PFSK-1 (cell line): ENCODE results near the gene INF2.

Source experiments
- FOXP2 ChIP-seq: optimal IDR thresholded peaks from 2 replicates; pipeline ENCODE3; 2011; ENCODE audit warnings: borderline replicate concordance, control low read depth, inconsistent platforms; ENCODE audit not compliant: insufficient read depth; ENCODE audit errors: extremely low read length, extremely low read depth
- POLR2AphosphoS5 ChIP-seq: IDR thresholded peaks from 2 replicates; pipeline ENCODE4 v1.6.1; 2012; ENCODE audit warnings: low read depth, mild to moderate bottlenecking, control low read depth, low read length, moderate library complexity
- REST ChIP-seq, 2 experiments: IDR thresholded peaks; 2 replicates each; pipeline versions ENCODE4 v1.6.1 to v1.8.0; 2011 to 2012; ENCODE audit warnings: low read depth in 2 of 2, low read length in 2 of 2, control low read depth in 1 of 2, inconsistent platforms in 1 of 2, mild to moderate bottlenecking in 1 of 2, moderate library complexity in 1 of 2; ENCODE audit not compliant: insufficient read depth in 1 of 2
- SIN3A ChIP-seq: IDR thresholded peaks from 2 replicates; pipeline ENCODE4 v1.6.1; 2012; ENCODE audit warnings: mild to moderate bottlenecking, low read length, moderate library complexity, borderline replicate concordance; ENCODE audit not compliant: insufficient read depth
- TAF1 ChIP-seq: IDR thresholded peaks from 2 replicates; pipeline ENCODE4 v1.6.1; 2012; ENCODE audit warnings: low read length, control low read depth, borderline replicate concordance; ENCODE audit not compliant: insufficient read depth

INF2 gene

GRCh38 chr14:104665657-104666522 lies 23.5 kb upstream of the INF2 start:
- TF ChIP-seq TAF1 (no peak), REST (IDR thresholded peaks at IDR 0.05; ENCODE audit: insufficient read depth in 1 of 2, low read depth in 2 of 2, low read length in 2 of 2) (no peak), SIN3A (no peak), FOXP2 (no peak), POLR2AphosphoS5 (no peak)

GRCh38 chr14:104666981-104667380 lies 22.4 kb upstream of the INF2 start:
- TF ChIP-seq POLR2AphosphoS5 (no peak), REST (IDR thresholded peaks at IDR 0.05; ENCODE audit: insufficient read depth in 1 of 2, low read depth in 2 of 2, low read length in 2 of 2) (no peak), TAF1 (no peak), SIN3A (no peak), FOXP2 (no peak)

- TF ChIP-seq FOXP2 (no peak), REST (IDR thresholded peaks at IDR 0.05; ENCODE audit: insufficient read depth in 1 of 2, low read depth in 2 of 2, low read length in 2 of 2) (no peak), SIN3A (no peak), TAF1 (no peak)
These were observed 19.7 kb upstream of the INF2 start for GRCh38 chr14:104669697-104670096.

- TF ChIP-seq FOXP2 (no peak), SIN3A (no peak), TAF1 (no peak), REST (IDR thresholded peaks at IDR 0.05; ENCODE audit: insufficient read depth in 1 of 2, low read depth in 2 of 2, low read length in 2 of 2) (no peak), POLR2AphosphoS5 (no peak)
These were observed 15.9 kb upstream of the INF2 start for GRCh38 chr14:104673481-104673880.

- no peak for TF ChIP-seq SIN3A
- no peak for TF ChIP-seq REST (IDR thresholded peaks at IDR 0.05; ENCODE audit: insufficient read depth in 1 of 2, low read depth in 2 of 2, low read length in 2 of 2)
- TF ChIP-seq FOXP2: no peak
- no peak for TF ChIP-seq TAF1
- no peak for TF ChIP-seq POLR2AphosphoS5
These were observed 14.0 kb upstream of the INF2 start for GRCh38 chr14:104675447-104675846.
